Loucy (cell line): Measurements from ENCODE around the gene BEGAIN.

ENCODE experiments used
- CTCF ChIP-seq: fragments of 200-600 bp; sonication (generic); conservative IDR thresholded peaks from 2 replicates; pipeline ENCODE4 v1.5.1; 2014; ENCODE audit warnings: mild to moderate bottlenecking, antibody characterized with exemption, low read length
- EZH2phosphoT487 ChIP-seq: fragments of 200-600 bp; IDR thresholded peaks from 2 replicates; pipeline ENCODE4 v1.6.1; 2018; ENCODE audit warnings: antibody characterized with exemption, mild to moderate bottlenecking, moderate library complexity, borderline replicate concordance

DNA sequence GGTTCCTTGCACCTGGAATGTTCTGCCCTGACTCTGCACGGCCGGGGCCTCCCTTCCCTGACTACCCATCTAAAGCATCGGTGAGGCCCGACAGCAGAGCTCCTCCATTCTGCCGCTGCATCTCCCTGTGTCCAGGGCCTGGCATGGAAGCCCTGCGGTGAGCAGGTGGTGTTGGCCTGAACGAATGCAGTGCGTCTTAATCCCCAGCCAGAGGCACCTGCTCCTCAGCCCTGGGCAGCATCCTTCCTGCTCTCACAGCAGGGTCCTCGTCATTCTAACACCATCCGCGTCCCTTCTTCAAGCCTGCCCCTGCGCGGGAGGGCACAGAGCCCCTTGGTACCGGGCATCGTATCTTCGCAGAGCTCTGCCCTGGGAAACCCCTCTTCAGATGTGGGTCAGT lies 15.4 kb downstream of the BEGAIN start:
- TF ChIP-seq CTCF: no peak
- no peak for TF ChIP-seq EZH2phosphoT487
